Panc1 (cell line): Measurements from ENCODE around the gene UBASH3A.

Source experiments
- CTCF ChIP-seq: fragments of 450-650 bp; IDR thresholded peaks from 2 replicates; pipeline ENCODE4 v1.5.1; 2017; ENCODE audit warnings: mild to moderate bottlenecking
- POLR2AphosphoS5 ChIP-seq: IDR thresholded peaks from 2 replicates; pipeline ENCODE4 v1.6.1; 2012; ENCODE audit warnings: mild to moderate bottlenecking, low read depth, low read length, moderate library complexity
- REST ChIP-seq, 2 experiments: IDR thresholded peaks; 2 replicates each; pipeline ENCODE4 v1.6.1; 2011 to 2012; ENCODE audit warnings: low read depth in 2 of 2, control low read depth in 1 of 2, low read length in 1 of 2, mild to moderate bottlenecking in 1 of 2, moderate library complexity in 1 of 2; ENCODE audit not compliant: insufficient read depth in 1 of 2
- SIN3A ChIP-seq: IDR thresholded peaks from 2 replicates; pipeline ENCODE4 v1.6.1; 2012; ENCODE audit warnings: low read depth, mild to moderate bottlenecking, low read length, moderate library complexity, borderline replicate concordance; ENCODE audit not compliant: insufficient read depth
- TCF7L2 ChIP-seq: IDR thresholded peaks from 2 replicates; pipeline ENCODE4 v1.6.1; 2011; ENCODE audit warnings: mild to moderate bottlenecking, low read depth, low read length, inconsistent platforms

GRCh38 chr21:42393443-42393950 lies 10.2 kb upstream of the UBASH3A start:
- TF ChIP-seq SIN3A (no peak), CTCF (no peak), POLR2AphosphoS5 (no peak), REST (IDR thresholded peaks at IDR 0.05; ENCODE audit: insufficient read depth in 1 of 2, low read depth in 2 of 2, low read length in 1 of 2) (no peak), TCF7L2 (no peak)
